ENCODE results near the gene MAD1L1.

Gene MAD1L1

DNA sequence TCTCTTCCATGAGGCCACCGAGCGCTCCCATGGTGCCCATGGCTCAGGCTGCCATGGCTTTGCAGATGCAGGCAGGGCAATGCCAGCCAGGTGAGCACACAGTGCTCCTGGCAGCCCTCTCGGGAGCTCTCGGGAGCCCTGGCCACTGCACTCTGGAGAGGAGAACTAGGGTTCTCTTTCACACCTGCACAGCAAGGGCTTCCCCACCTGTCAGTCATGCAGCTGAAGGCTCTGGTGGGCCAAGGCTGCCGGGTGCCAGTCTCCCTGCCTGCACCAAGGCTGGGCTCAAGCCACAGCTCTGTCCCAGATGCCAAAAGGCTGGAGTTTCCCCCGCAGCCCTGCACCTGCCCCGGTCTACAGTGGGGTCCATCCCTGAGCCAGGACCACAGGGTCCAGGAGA is 41.9 kb upstream of the MAD1L1 start:
- Histone ChIP-seq H2BK120ac (ENCODE audit: low read depth, low read length) (no peak overlapping the region), H3K18ac (ENCODE audit: low read depth in 1 of 2, low read length in 2 of 2) (no peak overlapping the region), H3K4me1 (ENCODE audit: control insufficient read depth, insufficient read depth, low read depth, low read length) (peaks cover 9% of the 10 kb centered on the region), H2BK12ac (ENCODE audit: low read length in 2 of 2) (no peak overlapping the region), H2BK5ac (ENCODE audit: low read depth, low read length, poor library complexity, severe bottlenecking) (no peak overlapping the region), H2AK5ac (ENCODE audit: low read length, severe bottlenecking) (no peak overlapping the region), H3K27ac (ENCODE audit: low read length, poor library complexity, severe bottlenecking) (no peak overlapping the region), H2BK15ac (ENCODE audit: low read depth, poor library complexity, severe bottlenecking) (peak overlapping the region; percentile 63), H3K14ac (ENCODE audit: low read length in 2 of 2) (no peak overlapping the region), H3K36me3 (ENCODE audit: control insufficient read depth in 1 of 2, insufficient read depth in 2 of 2, low read depth in 1 of 2, low read length in 2 of 2) (peaks cover 39 to 57% of the 10 kb centered on the region in 2 experiments), H3K27me3 (ENCODE audit: control insufficient read depth in 1 of 2, insufficient read depth in 1 of 2, low read length in 2 of 2) (no peaks in the 10 kb centered on the region), H3K79me1 (replicated peaks; ENCODE audit: low read length, poor library complexity, severe bottlenecking) (peaks cover 17% of the 10 kb centered on the region), H2AFZ (ENCODE audit: low read depth, low read length) (no peak overlapping the region), H4K8ac (ENCODE audit: low read length) (no peak overlapping the region), H4K91ac (ENCODE audit: low read length) (no peak overlapping the region), H3K9me3 (ENCODE audit: control insufficient read depth, low read length) (no peaks in the 10 kb centered on the region), H3K4me3 (ENCODE audit: insufficient read depth in 1 of 2, low read depth in 1 of 2, low read length in 2 of 2) (no peak overlapping the region), H3K4me2 (ENCODE audit: low read length, poor library complexity, severe bottlenecking) (no peak overlapping the region), H3K4ac (ENCODE audit: low read depth in 1 of 2, low read length in 2 of 2) (no peak overlapping the region), H3K23ac (ENCODE audit: low read length in 2 of 2) (no peak overlapping the region), H3K9ac (ENCODE audit: low read length) (no peak overlapping the region)
- no peak for DNase-seq
- over 99% methylated on average over 7 of the region's 7 CpGs for WGBS

GRCh38 chr7:2273866-2274265 is 41.1 kb upstream of the MAD1L1 start:
- H3K27me3 ChIP-seq (ENCODE audit: control insufficient read depth in 1 of 2, insufficient read depth in 1 of 2, low read length in 2 of 2): no peaks in the 10 kb centered on the region
- H2AFZ ChIP-seq (ENCODE audit: low read depth, low read length): no peak overlapping the region
- no peak overlapping the region for H4K8ac ChIP-seq (ENCODE audit: low read length)
- H3K4me3 ChIP-seq (ENCODE audit: insufficient read depth in 1 of 2, low read depth in 1 of 2, low read length in 2 of 2): no peak overlapping the region
- H3K18ac ChIP-seq (ENCODE audit: low read depth in 1 of 2, low read length in 2 of 2): no peak overlapping the region
- H2BK5ac ChIP-seq (ENCODE audit: low read depth, low read length, poor library complexity, severe bottlenecking): no peak overlapping the region
- H3K79me1 ChIP-seq (replicated peaks; ENCODE audit: low read length, poor library complexity, severe bottlenecking): peaks cover 12% of the 10 kb centered on the region
- no peak overlapping the region for H3K14ac ChIP-seq (ENCODE audit: low read length in 2 of 2)
- peaks cover 12% of the 10 kb centered on the region for H3K4me1 ChIP-seq (ENCODE audit: control insufficient read depth, insufficient read depth, low read depth, low read length)
- no peak overlapping the region for H3K9ac ChIP-seq (ENCODE audit: low read length)
- no peak overlapping the region for H3K27ac ChIP-seq (ENCODE audit: low read length, poor library complexity, severe bottlenecking)
- H2BK12ac ChIP-seq (ENCODE audit: low read length in 2 of 2): no peak overlapping the region
- no peak overlapping the region for H3K23ac ChIP-seq (ENCODE audit: low read length in 2 of 2)
- no peak overlapping the region for H4K91ac ChIP-seq (ENCODE audit: low read length)
- no peaks in the 10 kb centered on the region for H3K9me3 ChIP-seq (ENCODE audit: control insufficient read depth, low read length)
- no peak overlapping the region for H2BK120ac ChIP-seq (ENCODE audit: low read depth, low read length)
- H3K4me2 ChIP-seq (ENCODE audit: low read length, poor library complexity, severe bottlenecking): no peak overlapping the region
- H2AK5ac ChIP-seq (ENCODE audit: low read length, severe bottlenecking): no peak overlapping the region
- H2BK15ac ChIP-seq (ENCODE audit: low read depth, poor library complexity, severe bottlenecking): no peak overlapping the region
- WGBS: 96% methylated on average over 20 of the region's 20 CpGs
- DNase-seq: no peak
- H3K4ac ChIP-seq (ENCODE audit: low read depth in 1 of 2, low read length in 2 of 2): no peak overlapping the region
- peaks cover 39 to 54% of the 10 kb centered on the region in 2 experiments for H3K36me3 ChIP-seq (ENCODE audit: control insufficient read depth in 1 of 2, insufficient read depth in 2 of 2, low read depth in 1 of 2, low read length in 2 of 2)

DNA sequence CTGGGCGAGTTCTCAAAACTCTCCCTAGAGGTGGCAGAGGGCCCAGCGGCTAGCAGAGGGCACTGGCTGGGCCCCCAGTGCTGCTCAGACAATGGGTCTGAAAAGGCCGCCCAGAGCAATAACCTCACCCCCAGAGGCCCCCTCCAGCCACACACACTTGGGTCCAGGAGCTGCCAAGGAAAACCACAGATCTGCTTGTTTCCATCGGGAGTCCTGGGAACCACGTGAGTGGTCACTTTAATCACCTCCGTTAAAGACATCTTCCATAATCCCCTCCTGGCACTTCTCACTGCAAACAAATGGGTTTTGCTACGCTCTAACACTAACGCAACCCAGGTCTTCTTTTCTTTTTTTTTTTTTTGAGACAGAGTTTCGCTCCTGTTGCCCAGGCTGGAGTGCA is 39.3 kb upstream of the MAD1L1 start:
- no peak overlapping the region for H3K14ac ChIP-seq (ENCODE audit: low read length in 2 of 2)
- H3K4me1 ChIP-seq (ENCODE audit: control insufficient read depth, insufficient read depth, low read depth, low read length): peaks cover 12% of the 10 kb centered on the region
- H3K4ac ChIP-seq (ENCODE audit: low read depth in 1 of 2, low read length in 2 of 2): no peak overlapping the region
- no peak for DNase-seq
- no peak overlapping the region for H2BK5ac ChIP-seq (ENCODE audit: low read depth, low read length, poor library complexity, severe bottlenecking)
- no peak overlapping the region for H2AFZ ChIP-seq (ENCODE audit: low read depth, low read length)
- no peaks in the 10 kb centered on the region for H3K9me3 ChIP-seq (ENCODE audit: control insufficient read depth, low read length)
- H2BK120ac ChIP-seq (ENCODE audit: low read depth, low read length): no peak overlapping the region
- H3K9ac ChIP-seq (ENCODE audit: low read length): no peak overlapping the region
- no peak overlapping the region for H2BK12ac ChIP-seq (ENCODE audit: low read length in 2 of 2)
- peaks cover 32 to 44% of the 10 kb centered on the region in 2 experiments for H3K36me3 ChIP-seq (ENCODE audit: control insufficient read depth in 1 of 2, insufficient read depth in 2 of 2, low read depth in 1 of 2, low read length in 2 of 2)
- no peak overlapping the region for H2BK15ac ChIP-seq (ENCODE audit: low read depth, poor library complexity, severe bottlenecking)
- H3K27ac ChIP-seq (ENCODE audit: low read length, poor library complexity, severe bottlenecking): no peak overlapping the region
- no peaks in the 10 kb centered on the region for H3K27me3 ChIP-seq (ENCODE audit: control insufficient read depth in 1 of 2, insufficient read depth in 1 of 2, low read length in 2 of 2)
- peaks cover 6% of the 10 kb centered on the region for H3K79me1 ChIP-seq (replicated peaks; ENCODE audit: low read length, poor library complexity, severe bottlenecking)
- 89% methylated on average over 9 of the region's 9 CpGs for WGBS
- H2AK5ac ChIP-seq (ENCODE audit: low read length, severe bottlenecking): no peak overlapping the region
- no peak overlapping the region for H3K4me3 ChIP-seq (ENCODE audit: insufficient read depth in 1 of 2, low read depth in 1 of 2, low read length in 2 of 2)
- no peak overlapping the region for H3K18ac ChIP-seq (ENCODE audit: low read depth in 1 of 2, low read length in 2 of 2)
- H4K91ac ChIP-seq (ENCODE audit: low read length): no peak overlapping the region
- no peak overlapping the region for H3K4me2 ChIP-seq (ENCODE audit: low read length, poor library complexity, severe bottlenecking)
- H4K8ac ChIP-seq (ENCODE audit: low read length): no peak overlapping the region
- no peak overlapping the region for H3K23ac ChIP-seq (ENCODE audit: low read length in 2 of 2)

DNA sequence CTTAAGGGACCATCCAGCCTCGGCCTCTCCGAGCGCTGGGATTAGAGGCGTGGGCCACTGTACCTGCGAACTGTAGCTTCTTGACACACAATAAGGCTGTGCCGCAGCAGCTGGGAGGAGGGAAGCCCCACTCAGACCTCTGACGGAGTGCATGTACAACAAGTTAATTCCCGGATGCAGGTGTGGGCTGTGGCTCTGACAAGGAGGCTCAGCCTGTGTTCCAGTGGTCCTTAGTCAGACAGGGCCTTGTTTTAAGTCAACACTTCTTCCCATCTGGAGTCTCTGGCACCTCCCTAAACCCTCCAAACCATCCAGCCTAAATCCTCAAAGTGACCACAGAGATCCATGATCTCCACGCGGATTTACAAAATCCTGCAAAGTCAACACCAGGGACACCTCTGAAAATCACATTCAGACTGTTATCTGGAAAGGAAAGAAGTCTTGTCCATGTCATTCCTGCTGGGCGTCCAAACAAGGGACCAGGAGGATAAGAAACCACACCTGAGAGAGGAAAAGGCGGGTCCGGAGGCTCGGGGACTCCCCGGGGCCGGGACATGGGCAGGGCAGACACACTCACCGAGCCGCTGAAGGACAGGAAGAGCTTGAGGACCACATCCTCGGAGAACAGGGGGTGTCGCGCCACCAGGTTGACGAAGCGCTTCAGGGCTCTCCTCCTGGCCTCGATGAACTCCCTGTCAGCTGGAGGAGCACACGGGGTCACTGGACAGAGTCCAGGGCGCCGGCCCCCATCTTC is 38.7 kb upstream of the MAD1L1 start:
- Histone ChIP-seq H3K9ac (ENCODE audit: low read length) (no peak overlapping the region), H3K9me3 (ENCODE audit: control insufficient read depth, low read length) (no peaks in the 10 kb centered on the region), H4K91ac (ENCODE audit: low read length) (no peak overlapping the region), H2BK12ac (ENCODE audit: low read length in 2 of 2) (no peak overlapping the region), H3K4me2 (ENCODE audit: low read length, poor library complexity, severe bottlenecking) (no peak overlapping the region), H3K27me3 (ENCODE audit: control insufficient read depth in 1 of 2, insufficient read depth in 1 of 2, low read length in 2 of 2) (no peaks in the 10 kb centered on the region), H3K4me3 (ENCODE audit: insufficient read depth in 1 of 2, low read depth in 1 of 2, low read length in 2 of 2) (no peak overlapping the region), H4K8ac (ENCODE audit: low read length) (peak overlapping the region; percentile 37), H3K79me1 (replicated peaks; ENCODE audit: low read length, poor library complexity, severe bottlenecking) (peaks cover 6% of the 10 kb centered on the region), H3K14ac (ENCODE audit: low read length in 2 of 2) (no peak overlapping the region), H3K23ac (ENCODE audit: low read length in 2 of 2) (no peak overlapping the region), H3K18ac (ENCODE audit: low read depth in 1 of 2, low read length in 2 of 2) (no peak overlapping the region), H3K4ac (ENCODE audit: low read depth in 1 of 2, low read length in 2 of 2) (no peak overlapping the region), H2BK5ac (ENCODE audit: low read depth, low read length, poor library complexity, severe bottlenecking) (no peak overlapping the region), H2AK5ac (ENCODE audit: low read length, severe bottlenecking) (no peak overlapping the region), H3K36me3 (ENCODE audit: control insufficient read depth in 1 of 2, insufficient read depth in 2 of 2, low read depth in 1 of 2, low read length in 2 of 2) (peaks cover 28 to 41% of the 10 kb centered on the region in 2 experiments), H3K27ac (ENCODE audit: low read length, poor library complexity, severe bottlenecking) (no peak overlapping the region), H2BK120ac (ENCODE audit: low read depth, low read length) (no peak overlapping the region), H2AFZ (ENCODE audit: low read depth, low read length) (no peak overlapping the region), H3K4me1 (ENCODE audit: control insufficient read depth, insufficient read depth, low read depth, low read length) (peaks cover 14% of the 10 kb centered on the region), H2BK15ac (ENCODE audit: low read depth, poor library complexity, severe bottlenecking) (no peak overlapping the region)
- DNase-seq: no peak
- 96% methylated on average over 27 of the region's 27 CpGs for WGBS

Data from mesenchymal stem cell (in vitro differentiated cells and primary cell).